Neural crest cell (in vitro differentiated cells): Measurements from ENCODE around the gene MTHFD2L. TPM values are rescaled to one million over a fixed set of nuclear protein-coding genes. Genes with fewer than 3 reads are reported as not detected.

Source experiments
- DNase-seq: peaks from one replicate; pipeline ENCODE4 v3.0.0; 2021; ENCODE audit warnings: low read depth, mixed read lengths, low spot score
- H3K27ac Mint-ChIP-seq: one replicate; pipeline ENCODE4 v1.8.0; 2021; ENCODE audit warnings: mild to moderate bottlenecking, mixed read lengths; ENCODE audit not compliant: unreplicated experiment
- H3K27me3 Mint-ChIP-seq: 2 replicates; pipeline ENCODE4 v1.8.0; 2021; ENCODE audit warnings: low read depth, mild to moderate bottlenecking, mixed read lengths
- H3K36me3 Mint-ChIP-seq: 2 replicates; pipeline ENCODE4 v1.8.0; 2021; ENCODE audit warnings: low read depth, mild to moderate bottlenecking, mixed read lengths
- H3K4me1 Mint-ChIP-seq: 2 replicates; pipeline ENCODE4 v1.8.0; 2021; ENCODE audit warnings: mixed read lengths
- H3K4me3 Mint-ChIP-seq: one replicate; pipeline ENCODE4 v1.8.0; 2021; ENCODE audit warnings: mild to moderate bottlenecking, mixed read lengths
- H3K9me3 Mint-ChIP-seq: 2 replicates; pipeline ENCODE4 v1.8.0; 2021; ENCODE audit warnings: mixed read lengths
- CTCF ChIP-seq: fragments of 200-600 bp; sonication (generic); conservative IDR thresholded peaks from 2 replicates; pipeline ENCODE4 v1.5.0; 2021; ENCODE audit warnings: antibody characterized with exemption, mild to moderate bottlenecking
- total RNA-seq: library from RNA; stranded (reverse); gene quantifications from 2 replicates; pipeline ENCODE4 v1.2.1, GENCODE V29; 2021

MTHFD2L gene
- total RNA-seq, 1 donor from 2014 or later, result 19.9 TPM

- Mint-ChIP-seq H3K27me3 (peaks cover 5% of the 10 kb centered on the region), H3K4me1 (peaks cover 4% of the 10 kb centered on the region), H3K27ac (no peak overlapping the region), H3K9me3 (no peaks in the 10 kb centered on the region), H3K4me3 (no peak overlapping the region), H3K36me3 (no peaks in the 10 kb centered on the region)
- TF ChIP-seq CTCF, result no peak
- DNase-seq, result no peak
These were observed 166.3 kb downstream of the MTHFD2L start for GRCh38 chr4:74324262-74324661.

GRCh38 chr4:74325886-74326285 is 168.0 kb downstream of the MTHFD2L start:
- TF ChIP-seq CTCF, result no peak
- H3K27ac Mint-ChIP-seq, result no peak overlapping the region

GRCh38 chr4:74327762-74328161 is 169.8 kb downstream of the MTHFD2L start:
- Mint-ChIP-seq H3K27me3 (no peaks in the 10 kb centered on the region), H3K9me3 (no peaks in the 10 kb centered on the region), H3K27ac (no peak overlapping the region), H3K4me1 (peaks cover 4% of the 10 kb centered on the region), H3K36me3 (no peaks in the 10 kb centered on the region), H3K4me3 (no peak overlapping the region)
- DNase-seq, result no peak
- no peak for TF ChIP-seq CTCF

More at GRCh38 chr4:74325886-74326285, 168.0 kb downstream of the MTHFD2L start:
- Mint-ChIP-seq H3K4me1 (peaks cover 4% of the 10 kb centered on the region), H3K9me3 (no peaks in the 10 kb centered on the region), H3K27me3 (peaks cover 5% of the 10 kb centered on the region), H3K36me3 (no peaks in the 10 kb centered on the region), H3K4me3 (no peak overlapping the region)
- no peak for DNase-seq

- H3K4me3 Mint-ChIP-seq, result no peak overlapping the region
- H3K36me3 Mint-ChIP-seq, result no peaks in the 10 kb centered on the region
- no peak overlapping the region for H3K27ac Mint-ChIP-seq
- no peaks in the 10 kb centered on the region for H3K9me3 Mint-ChIP-seq
- no peak for TF ChIP-seq CTCF
- no peaks in the 10 kb centered on the region for H3K27me3 Mint-ChIP-seq
- no peak for DNase-seq
- H3K4me1 Mint-ChIP-seq, result peaks cover 2% of the 10 kb centered on the region
These were observed 170.6 kb downstream of the MTHFD2L start for GRCh38 chr4:74328501-74328900.

- H3K27ac Mint-ChIP-seq, result no peak overlapping the region
- H3K4me3 Mint-ChIP-seq, result no peak overlapping the region
- DNase-seq, result no peak
- no peaks in the 10 kb centered on the region for H3K4me1 Mint-ChIP-seq
- H3K36me3 Mint-ChIP-seq, result no peaks in the 10 kb centered on the region
- no peak for TF ChIP-seq CTCF
- H3K27me3 Mint-ChIP-seq, result no peaks in the 10 kb centered on the region
- no peaks in the 10 kb centered on the region for H3K9me3 Mint-ChIP-seq
These were observed 171.4 kb downstream of the MTHFD2L start for GRCh38 chr4:74329307-74329706.

GRCh38 chr4:74330295-74330750 is 172.4 kb downstream of the MTHFD2L start:
- no peaks in the 10 kb centered on the region for H3K4me1 Mint-ChIP-seq
- H3K36me3 Mint-ChIP-seq, result no peaks in the 10 kb centered on the region
- no peak overlapping the region for H3K4me3 Mint-ChIP-seq
- no peaks in the 10 kb centered on the region for H3K27me3 Mint-ChIP-seq
- DNase-seq, result no peak
- no peaks in the 10 kb centered on the region for H3K9me3 Mint-ChIP-seq
- no peak overlapping the region for H3K27ac Mint-ChIP-seq
- TF ChIP-seq CTCF, result no peak
